HK-2 (cell line): ENCODE results near the gene IRF2BP2.

Experiments used
- DNase-seq: peaks from one replicate; pipeline ENCODE4 v3.0.0-alpha.2; 2018; ENCODE audit not compliant: unreplicated experiment

Gene IRF2BP2

DNA sequence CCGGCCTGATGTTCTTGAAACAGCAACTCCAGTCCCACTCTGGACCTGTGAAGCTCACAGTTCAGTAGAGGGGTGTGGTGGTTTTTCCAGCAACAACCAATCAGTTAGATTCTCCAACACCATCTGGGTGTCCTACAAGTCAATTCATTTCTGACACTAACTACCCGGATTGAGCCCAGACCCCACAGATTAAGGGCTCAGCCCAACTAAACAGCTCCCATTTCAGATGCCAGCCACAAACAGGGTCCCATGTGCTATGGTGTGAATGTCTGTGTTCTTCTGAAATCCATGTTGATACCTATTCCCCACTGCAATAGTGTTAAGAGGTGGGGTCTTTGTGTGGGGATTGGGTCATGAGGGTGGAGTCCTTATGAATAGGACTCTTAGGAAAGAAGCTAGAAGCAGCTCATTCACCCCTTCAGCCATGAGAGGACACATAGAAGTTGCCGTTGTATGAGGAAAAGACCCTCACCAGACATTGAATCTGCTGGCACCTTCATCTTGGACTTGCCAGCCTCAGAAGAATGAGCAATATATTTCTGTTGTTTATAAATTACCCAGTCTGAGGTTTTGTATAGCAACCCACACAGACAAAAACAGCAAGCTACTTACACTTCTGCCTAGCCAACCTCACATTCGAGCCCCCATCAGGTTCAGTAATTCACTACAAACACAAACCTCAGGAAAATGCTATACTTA, 53.6 kb downstream of the IRF2BP2 start:
- no peak for DNase-seq

DNA sequence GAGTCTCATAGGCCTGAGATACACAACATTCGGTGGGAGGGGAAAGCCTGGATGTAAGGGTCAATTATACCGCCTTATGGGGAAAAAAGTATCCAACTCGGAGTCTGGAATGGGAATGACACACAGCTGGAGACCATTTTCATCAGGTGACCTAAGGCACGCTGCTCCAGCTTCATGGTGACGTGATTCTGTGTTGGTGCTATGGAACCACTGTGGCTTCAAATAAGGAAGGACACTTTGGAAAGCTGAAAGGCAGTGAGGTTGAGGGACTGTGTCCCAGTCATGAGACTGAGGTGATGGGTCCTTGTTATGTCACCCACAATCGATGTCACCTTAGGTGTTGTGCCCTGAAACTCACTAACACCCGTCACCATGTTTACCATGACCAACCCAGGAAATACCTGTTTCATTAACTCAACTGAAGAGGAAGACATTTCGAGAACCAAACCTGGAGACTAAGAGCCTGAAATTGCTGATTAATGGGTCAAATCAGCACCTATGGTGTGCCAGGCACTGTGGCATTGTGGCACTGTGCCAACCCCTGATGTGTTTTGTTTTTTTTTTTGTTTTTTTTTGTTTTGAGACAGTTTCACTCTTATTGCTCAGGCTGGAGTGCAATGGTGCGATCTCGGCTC, 54.5 kb downstream of the IRF2BP2 start:
- DNase-seq = no peak

DNA sequence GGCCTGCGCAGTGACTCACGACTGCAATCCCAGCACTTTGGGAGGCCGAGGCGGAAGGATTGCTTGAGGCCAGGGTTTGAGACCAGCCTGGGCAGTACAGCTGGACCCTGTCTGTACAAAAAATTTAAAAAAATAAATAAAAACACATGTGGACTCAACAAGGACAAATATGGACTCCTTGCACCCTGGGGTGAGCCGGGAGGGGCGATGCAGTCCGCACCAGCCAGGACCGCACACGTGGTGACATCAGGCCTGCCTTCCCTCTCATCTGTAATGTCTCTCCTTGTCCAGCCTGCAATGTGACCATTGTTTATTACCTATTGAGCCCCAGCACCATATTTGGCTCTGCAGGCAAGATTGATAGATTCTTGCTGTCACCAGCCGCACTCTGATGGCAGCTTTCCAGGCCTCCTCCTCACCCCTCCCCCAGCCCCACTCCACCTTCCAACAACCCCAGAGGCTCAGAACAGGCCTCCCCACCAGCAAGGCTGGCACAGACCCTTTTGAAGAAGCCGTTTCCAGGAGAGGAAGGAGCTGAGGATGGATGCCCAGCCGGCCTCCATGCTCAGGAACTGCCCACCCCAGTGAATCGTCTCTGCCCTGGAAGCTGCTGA, 55.2 kb downstream of the IRF2BP2 start:
- DNase-seq = no peak
